Measurements from ENCODE around the gene HNRNPK. TPM values are rescaled to one million over a fixed set of nuclear protein-coding genes. Genes with fewer than 3 reads are reported as not detected.

HNRNPK gene
- polyA plus RNA-seq, 3 donors, result 307 to 743 (median 645) TPM

GRCh38 chr9:83971485-83971884, 8.5 kb downstream of the HNRNPK start:
- Mint-ChIP-seq H3K4me1 (peaks cover 3% of the 10 kb centered on the region), H3K27ac (peak overlapping the region in 4 of 7 donors; percentile 3 to 73 (median 53)), H3K27me3 (ENCODE audit: low read depth in 3 of 3) (no peaks in the 10 kb centered on the region), H3K36me3 (peaks cover 95 to 98% of the 10 kb centered on the region in 2 donors), H3K9me3 (no peaks in the 10 kb centered on the region), H3K4me3 (no peak overlapping the region)
- DNase-seq, result no peak
- Histone ChIP-seq H3K27ac (ENCODE audit: low read depth in 1 of 2, low read length in 2 of 2) (no peak overlapping the region), H3K4me3 (replicated peaks in 1 of 3; ENCODE audit: low read depth in 2 of 3, low read length in 3 of 3) (no peak overlapping the region), H3K4me1 (ENCODE audit: control insufficient read depth in 1 of 2, insufficient read depth in 2 of 2, low read length in 2 of 2) (peaks cover 0 to under 1% of the 10 kb centered on the region in 2 donors), H3K36me3 (replicated peaks in 1 of 2; ENCODE audit: control insufficient read depth in 1 of 2, insufficient read depth in 2 of 2, low read length in 2 of 2) (peaks cover 93 to 100% of the 10 kb centered on the region in 2 donors), H2AFZ (ENCODE audit: insufficient read depth, low read depth, low read length, poor library complexity, severe bottlenecking) (no peak overlapping the region), H4K20me1 (ENCODE audit: insufficient read depth, low read length) (peaks cover 99% of the 10 kb centered on the region), H3K9me3 (replicated peaks in 1 of 2; ENCODE audit: control insufficient read depth in 1 of 2, insufficient read depth in 1 of 2, low read length in 2 of 2) (no peaks in the 10 kb centered on the region), H3K4me2 (replicated peaks; ENCODE audit: extremely low read depth, low read length, poor library complexity, severe bottlenecking) (no peak overlapping the region), H3K27me3 (ENCODE audit: control insufficient read depth in 2 of 2, insufficient read depth in 2 of 2, low read length in 2 of 2) (no peaks in the 10 kb centered on the region), H3K79me2 (ENCODE audit: insufficient read depth, low read length) (peaks cover 65% of the 10 kb centered on the region), H3K9ac (ENCODE audit: insufficient read depth, low read length, poor library complexity, severe bottlenecking) (no peak overlapping the region)
- WGBS (ENCODE audit: insufficient coverage), result 97% methylated on average over 4 of the region's 6 CpGs
- no peak for TF ChIP-seq CTCF (IDR thresholded peaks at IDR 0.05)
- intact Hi-C loops (cut with micrococcal nuclease), result no loop called here

GRCh38 chr9:83969602-83970001, 10.4 kb downstream of the HNRNPK start:
- peaks cover 74 to 85% of the 10 kb centered on the region in 2 donors for H3K36me3 ChIP-seq (replicated peaks in 1 of 2; ENCODE audit: control insufficient read depth in 1 of 2, insufficient read depth in 2 of 2, low read length in 2 of 2)
- Mint-ChIP-seq H3K9me3 (no peaks in the 10 kb centered on the region), H3K4me1 (no peaks in the 10 kb centered on the region), H3K27me3 (ENCODE audit: low read depth in 3 of 3) (peaks cover 0 to 4% (median 0%) of the 10 kb centered on the region in 3 donors), H3K27ac (peak overlapping the region in 1 of 7 donors; percentile 16), H3K36me3 (peaks cover 77 to 86% of the 10 kb centered on the region in 2 donors), H3K4me3 (no peak overlapping the region)
- no peak for TF ChIP-seq CTCF (IDR thresholded peaks at IDR 0.05)
- intact Hi-C loops (cut with micrococcal nuclease), result no loop called here
- H3K9ac ChIP-seq (ENCODE audit: insufficient read depth, low read length, poor library complexity, severe bottlenecking), result no peak overlapping the region
- no CpG with 5 or more reads among the region's 3 CpGs for WGBS (ENCODE audit: insufficient coverage)
- no peak overlapping the region for H3K4me3 ChIP-seq (replicated peaks in 1 of 3; ENCODE audit: low read depth in 2 of 3, low read length in 3 of 3)
- H3K4me2 ChIP-seq (replicated peaks; ENCODE audit: extremely low read depth, low read length, poor library complexity, severe bottlenecking), result no peak overlapping the region
- no peaks in the 10 kb centered on the region for H3K9me3 ChIP-seq (replicated peaks in 1 of 2; ENCODE audit: control insufficient read depth in 1 of 2, insufficient read depth in 1 of 2, low read length in 2 of 2)
- peaks cover 46% of the 10 kb centered on the region for H3K79me2 ChIP-seq (ENCODE audit: insufficient read depth, low read length)
- no peak for DNase-seq
- no peak overlapping the region for H3K27ac ChIP-seq (ENCODE audit: low read depth in 1 of 2, low read length in 2 of 2)
- no peaks in the 10 kb centered on the region for H3K4me1 ChIP-seq (ENCODE audit: control insufficient read depth in 1 of 2, insufficient read depth in 2 of 2, low read length in 2 of 2)
- H3K27me3 ChIP-seq (ENCODE audit: control insufficient read depth in 2 of 2, insufficient read depth in 2 of 2, low read length in 2 of 2), result no peaks in the 10 kb centered on the region
- no peak overlapping the region for H2AFZ ChIP-seq (ENCODE audit: insufficient read depth, low read depth, low read length, poor library complexity, severe bottlenecking)
- peaks cover 97% of the 10 kb centered on the region for H4K20me1 ChIP-seq (ENCODE audit: insufficient read depth, low read length)

Measured in CD14-positive monocyte (primary cell).